ENCODE results near the gene TTC34.

The TTC34 gene

DNA sequence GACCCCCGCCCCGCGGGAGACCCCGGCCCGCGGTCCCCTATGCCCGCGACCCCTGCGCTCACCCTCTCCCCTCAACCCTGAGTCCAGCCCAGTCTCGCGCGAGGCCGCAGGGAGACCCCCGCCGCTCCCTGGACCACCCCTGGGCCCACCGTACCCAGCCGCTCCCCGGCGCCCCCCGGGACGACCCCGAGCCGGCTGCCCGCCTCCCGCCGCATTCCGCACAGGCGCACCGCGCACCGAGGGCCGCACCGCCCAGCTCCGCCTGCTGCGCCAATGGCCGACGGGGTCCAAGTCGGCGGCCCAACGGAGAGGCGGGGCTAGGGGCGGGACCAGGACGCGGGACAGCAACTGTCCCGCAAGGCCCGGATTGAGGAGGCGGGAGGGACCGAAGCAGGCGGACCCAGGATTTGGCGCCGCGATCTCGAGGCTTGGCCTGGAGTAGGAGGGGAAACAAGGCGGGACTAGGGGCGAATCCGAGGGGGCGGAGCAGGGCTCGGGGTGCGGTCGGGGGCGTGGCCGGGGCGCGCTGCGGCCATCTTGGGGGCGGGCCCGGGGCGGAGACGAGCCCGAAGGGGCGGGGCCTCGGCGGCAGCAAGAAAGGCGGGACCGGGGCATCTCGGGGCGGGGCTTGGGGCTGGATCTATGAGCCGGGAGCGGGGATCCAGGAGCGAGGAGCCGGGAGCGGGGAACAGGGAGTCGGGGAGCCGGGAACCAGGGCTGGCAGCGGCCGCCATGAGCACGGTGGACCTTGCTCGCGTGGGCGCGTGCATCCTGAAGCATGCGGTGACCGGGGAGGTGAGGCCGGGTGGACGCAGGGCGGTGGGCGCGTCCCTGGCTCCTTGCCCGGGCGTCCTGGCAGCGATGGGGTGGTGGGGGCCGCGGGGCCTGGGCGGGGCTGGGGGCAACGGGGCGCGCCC is 215.1 kb downstream of the TTC34 start, which contains the start of gene PRXL2B:
Gene PRXL2B (plus strand): TSS at position 624 of the 917 bp plus-strand sequence. CDS start 109 bp downstream, at position 733.
- H3K27ac ChIP-seq, result peak within 1 kb of the TSS; percentile 84
- TF ChIP-seq, protein P1, sequence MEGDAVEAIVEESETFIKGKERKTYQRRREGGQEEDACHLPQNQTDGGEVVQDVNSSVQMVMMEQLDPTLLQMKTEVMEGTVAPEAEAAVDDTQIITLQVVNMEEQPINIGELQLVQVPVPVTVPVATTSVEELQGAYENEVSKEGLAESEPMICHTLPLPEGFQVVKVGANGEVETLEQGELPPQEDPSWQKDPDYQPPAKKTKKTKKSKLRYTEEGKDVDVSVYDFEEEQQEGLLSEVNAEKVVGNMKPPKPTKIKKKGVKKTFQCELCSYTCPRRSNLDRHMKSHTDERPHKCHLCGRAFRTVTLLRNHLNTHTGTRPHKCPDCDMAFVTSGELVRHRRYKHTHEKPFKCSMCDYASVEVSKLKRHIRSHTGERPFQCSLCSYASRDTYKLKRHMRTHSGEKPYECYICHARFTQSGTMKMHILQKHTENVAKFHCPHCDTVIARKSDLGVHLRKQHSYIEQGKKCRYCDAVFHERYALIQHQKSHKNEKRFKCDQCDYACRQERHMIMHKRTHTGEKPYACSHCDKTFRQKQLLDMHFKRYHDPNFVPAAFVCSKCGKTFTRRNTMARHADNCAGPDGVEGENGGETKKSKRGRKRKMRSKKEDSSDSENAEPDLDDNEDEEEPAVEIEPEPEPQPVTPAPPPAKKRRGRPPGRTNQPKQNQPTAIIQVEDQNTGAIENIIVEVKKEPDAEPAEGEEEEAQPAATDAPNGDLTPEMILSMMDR (IDR thresholded peaks at IDR 0.05), result no peak
- TF ChIP-seq ZFX (IDR thresholded peaks at IDR 0.05; ENCODE audit: borderline replicate concordance), result no peak
